Measurements from ENCODE around the gene SLC47A1.

The SLC47A1 gene

GRCh38 chr17:19520641-19521040 is 13.0 kb upstream of the SLC47A1 start:
- TF ChIP-seq POLR2AphosphoS5 (IDR thresholded peaks at IDR 0.05; ENCODE audit: low read depth, low read length), result no peak
- TF ChIP-seq SIN3A (IDR thresholded peaks at IDR 0.05; ENCODE audit: borderline replicate concordance, insufficient read depth, low read length), result no peak
- no peak for TF ChIP-seq TAF1 (IDR thresholded peaks at IDR 0.05; ENCODE audit: borderline replicate concordance, insufficient read depth, low read length)
- no peak for TF ChIP-seq REST (IDR thresholded peaks at IDR 0.05; ENCODE audit: insufficient read depth in 1 of 2, low read depth in 2 of 2, low read length in 2 of 2)
- TF ChIP-seq FOXP2 (optimal IDR thresholded peaks at IDR 0.05; ENCODE audit: borderline replicate concordance, extremely low read depth, extremely low read length, insufficient read depth), result no peak

GRCh38 chr17:19523690-19524089 is 10.0 kb upstream of the SLC47A1 start:
- no peak for TF ChIP-seq TAF1 (IDR thresholded peaks at IDR 0.05; ENCODE audit: borderline replicate concordance, insufficient read depth, low read length)
- TF ChIP-seq REST (IDR thresholded peaks at IDR 0.05; ENCODE audit: insufficient read depth in 1 of 2, low read depth in 2 of 2, low read length in 2 of 2), result no peak
- no peak for TF ChIP-seq FOXP2 (optimal IDR thresholded peaks at IDR 0.05; ENCODE audit: borderline replicate concordance, extremely low read depth, extremely low read length, insufficient read depth)
- no peak for TF ChIP-seq POLR2AphosphoS5 (IDR thresholded peaks at IDR 0.05; ENCODE audit: low read depth, low read length)
- no peak for TF ChIP-seq SIN3A (IDR thresholded peaks at IDR 0.05; ENCODE audit: borderline replicate concordance, insufficient read depth, low read length)

DNA sequence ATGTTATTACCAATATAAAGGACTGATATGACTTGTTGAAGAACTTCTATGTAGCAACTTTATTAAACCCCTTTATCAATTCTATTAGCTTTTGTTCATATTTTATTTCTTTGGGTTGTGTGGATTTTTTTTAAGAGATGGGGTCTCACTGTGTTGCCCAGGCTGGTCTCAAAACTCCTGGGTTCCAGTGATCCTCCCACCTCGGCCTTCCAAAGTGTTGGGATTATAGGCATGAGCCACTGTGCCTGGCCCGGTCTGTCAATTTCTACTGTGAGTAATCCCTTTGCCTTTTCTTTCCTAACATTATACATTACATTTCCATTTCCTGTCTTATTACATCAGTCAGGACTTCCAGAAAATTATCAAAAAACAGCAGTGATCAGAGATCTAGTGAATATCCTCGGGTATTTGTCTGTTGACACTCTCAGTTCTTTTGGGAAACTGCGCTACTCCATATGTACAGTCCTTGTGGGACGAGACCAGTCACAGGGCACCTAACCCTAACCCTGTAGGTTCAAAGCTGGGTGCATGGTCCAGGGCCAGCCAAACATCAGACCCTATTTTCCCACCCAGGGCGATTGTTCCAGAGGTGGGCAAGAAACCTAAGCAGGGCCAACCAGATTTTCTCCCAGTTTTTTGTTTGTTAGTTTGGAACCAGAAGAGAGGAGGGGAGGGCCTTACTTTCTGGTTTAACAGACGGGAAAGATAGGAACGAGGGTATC is 1.7 kb upstream of the SLC47A1 start:
- TF ChIP-seq REST (IDR thresholded peaks at IDR 0.05; ENCODE audit: insufficient read depth in 1 of 2, low read depth in 2 of 2, low read length in 2 of 2) (no peak), FOXP2 (optimal IDR thresholded peaks at IDR 0.05; ENCODE audit: borderline replicate concordance, extremely low read depth, extremely low read length, insufficient read depth) (no peak), POLR2AphosphoS5 (IDR thresholded peaks at IDR 0.05; ENCODE audit: low read depth, low read length) (no peak)

- TF ChIP-seq SIN3A (IDR thresholded peaks at IDR 0.05; ENCODE audit: borderline replicate concordance, insufficient read depth, low read length) (no peak), POLR2AphosphoS5 (IDR thresholded peaks at IDR 0.05; ENCODE audit: low read depth, low read length) (no peak), FOXP2 (optimal IDR thresholded peaks at IDR 0.05; ENCODE audit: borderline replicate concordance, extremely low read depth, extremely low read length, insufficient read depth) (no peak), TAF1 (IDR thresholded peaks at IDR 0.05; ENCODE audit: borderline replicate concordance, insufficient read depth, low read length) (no peak), REST (IDR thresholded peaks at IDR 0.05; ENCODE audit: insufficient read depth in 1 of 2, low read depth in 2 of 2, low read length in 2 of 2) (no peak)
Observed at GRCh38 chr17:19533036-19533717, 477 bp upstream of the SLC47A1 start.
